H9 (cell line): Measurements from ENCODE around the gene RAB35. TPM values are rescaled to one million over a fixed set of nuclear protein-coding genes. Genes with fewer than 3 reads are reported as not detected.
A peak's percentile ranks its signal among the peaks of the same experiment; 100 is the strongest.

Experiments used
- DNase-seq: peaks from one replicate; pipeline ENCODE4 v3.0.0-alpha.2; 2017
- H2AFZ ChIP-seq: one replicate; pipeline ENCODE4 v1.6.1; 2013; ENCODE audit warnings: mild to moderate bottlenecking, low read length, control low read depth, moderate library complexity
- H2AK5ac ChIP-seq: 2 replicates; pipeline ENCODE4 v1.6.1; 2013; ENCODE audit warnings: low read length, control low read depth, mixed read lengths; ENCODE audit not compliant: insufficient read length
- H2BK120ac ChIP-seq: one replicate; pipeline ENCODE4 v1.6.1; 2013; ENCODE audit warnings: low read depth, mild to moderate bottlenecking, low read length, control low read depth, inconsistent platforms; ENCODE audit not compliant: poor library complexity, severe bottlenecking
- H2BK12ac ChIP-seq: 2 replicates; pipeline ENCODE4 v1.6.1; 2013; ENCODE audit warnings: low read length, control low read depth, mixed read lengths, low read depth; ENCODE audit not compliant: insufficient read length
- H2BK15ac ChIP-seq: 2 replicates; pipeline ENCODE4 v1.6.1; 2013; ENCODE audit warnings: low read depth, low read length, control low read depth
- H2BK20ac ChIP-seq: one replicate; pipeline ENCODE4 v1.6.1; 2013; ENCODE audit warnings: low read depth, mild to moderate bottlenecking, low read length, control low read depth, inconsistent platforms; ENCODE audit not compliant: poor library complexity, severe bottlenecking
- H2BK5ac ChIP-seq: 2 replicates; pipeline ENCODE4 v1.6.1; 2013; ENCODE audit warnings: low read length, control low read depth, mixed read lengths; ENCODE audit not compliant: insufficient read length
- H3K14ac ChIP-seq: 2 replicates; pipeline ENCODE4 v1.6.1; 2013; ENCODE audit warnings: low read length, control low read depth; ENCODE audit not compliant: insufficient read depth
- H3K18ac ChIP-seq: 2 replicates; pipeline ENCODE4 v1.6.1; 2013; ENCODE audit warnings: low read depth, mild to moderate bottlenecking, mixed read lengths, low read length, control low read depth; ENCODE audit not compliant: insufficient read length
- H3K23ac ChIP-seq: 2 replicates; pipeline ENCODE4 v1.6.1; 2013; ENCODE audit warnings: low read length, control low read depth, mixed read lengths, low read depth; ENCODE audit not compliant: insufficient read length
- H3K23me2 ChIP-seq: 2 replicates; pipeline ENCODE4 v1.6.1; 2013; ENCODE audit warnings: low read depth, mild to moderate bottlenecking, mixed read lengths, low read length, control low read depth; ENCODE audit not compliant: insufficient read length, poor library complexity, severe bottlenecking
- H3K27ac ChIP-seq: 2 replicates; pipeline ENCODE4 v1.5.1; 2013; ENCODE audit warnings: low read length, control low read depth, mixed read lengths, low read depth; ENCODE audit not compliant: insufficient read length
- H3K27me3 ChIP-seq: 2 replicates; pipeline ENCODE4 v1.6.1; 2013; ENCODE audit warnings: low read length, control low read depth, inconsistent platforms; ENCODE audit not compliant: insufficient read depth
- H3K4ac ChIP-seq: 2 replicates; pipeline ENCODE4 v1.6.1; 2013; ENCODE audit warnings: low read depth, mild to moderate bottlenecking, control low read depth, inconsistent platforms, low read length, moderate library complexity
- H3K4me1 ChIP-seq: 2 replicates; pipeline ENCODE4 v1.6.1; 2013; ENCODE audit warnings: low read length, control low read depth, inconsistent platforms; ENCODE audit not compliant: insufficient read depth
- H3K4me2 ChIP-seq: 2 replicates; pipeline ENCODE4 v1.6.1; 2013; ENCODE audit warnings: low read length, control low read depth, mixed read lengths; ENCODE audit not compliant: insufficient read length, insufficient read depth
- H3K56ac ChIP-seq: 2 replicates; pipeline ENCODE4 v1.6.1; 2013; ENCODE audit warnings: low read depth, mild to moderate bottlenecking, mixed read lengths, low read length, control low read depth; ENCODE audit not compliant: insufficient read length
- H3K79me1 ChIP-seq: 2 replicates; pipeline ENCODE4 v1.6.1; 2013; ENCODE audit warnings: low read depth, mild to moderate bottlenecking, moderate library complexity, low read length, control low read depth, inconsistent platforms; ENCODE audit not compliant: insufficient read depth, poor library complexity, severe bottlenecking
- H3K79me2 ChIP-seq: 2 replicates; pipeline ENCODE4 v1.6.1; 2013; ENCODE audit warnings: low read length, control low read depth, inconsistent platforms; ENCODE audit not compliant: insufficient read depth
- H3K9ac ChIP-seq: 2 replicates; pipeline ENCODE4 v1.6.1; 2013; ENCODE audit warnings: low read length, control low read depth, mixed read lengths; ENCODE audit not compliant: insufficient read length; ENCODE audit errors: extremely low read depth
- H3K9me3 ChIP-seq: one replicate; pipeline ENCODE4 v1.6.1; 2013; ENCODE audit warnings: low read depth, low read length, inconsistent platforms; ENCODE audit not compliant: control insufficient read depth
- H3T11ph ChIP-seq: one replicate; pipeline ENCODE4 v1.6.1; 2013; ENCODE audit warnings: mild to moderate bottlenecking, low read length, control low read depth, inconsistent platforms
- H4K20me1 ChIP-seq: one replicate; pipeline ENCODE4 v1.6.1; 2013; ENCODE audit not compliant: control insufficient read depth, insufficient read length, insufficient read depth
- H4K5ac ChIP-seq: 2 replicates; pipeline ENCODE4 v1.6.1; 2013; ENCODE audit warnings: low read depth, mild to moderate bottlenecking, mixed read lengths, low read length, control low read depth; ENCODE audit not compliant: insufficient read length
- H4K8ac ChIP-seq: replicated peaks from 2 replicates; pipeline ENCODE4 v1.6.1; 2013; ENCODE audit warnings: low read length, control low read depth, mixed read lengths, low read depth; ENCODE audit not compliant: insufficient read length
- H4K91ac ChIP-seq: 2 replicates; pipeline ENCODE4 v1.6.1; 2013; ENCODE audit warnings: low read depth, mild to moderate bottlenecking, moderate library complexity, mixed read lengths, low read length, control low read depth; ENCODE audit not compliant: insufficient read length
- H3K27ac Mint-ChIP-seq, 3 experiments: 2 replicates in 2 of 3; 3 replicates in 1 of 3; pipeline ENCODE4 v1.8.0; 2020 to 2021; ENCODE audit warnings: mixed read lengths in 3 of 3, mild to moderate bottlenecking in 1 of 3, moderate library complexity in 1 of 3
- H3K27me3 Mint-ChIP-seq: 2 replicates; pipeline ENCODE4 v1.8.0; 2021; ENCODE audit warnings: low read depth, mild to moderate bottlenecking, moderate library complexity, mixed read lengths
- H3K36me3 Mint-ChIP-seq, 3 experiments: 2 replicates in 2 of 3; 3 replicates in 1 of 3; pipeline ENCODE4 v1.8.0; 2020 to 2021; ENCODE audit warnings: low read depth in 3 of 3, mixed read lengths in 3 of 3; ENCODE audit not compliant: insufficient read depth in 1 of 3
- H3K4me1 Mint-ChIP-seq, 2 experiments: 2 replicates each; pipeline ENCODE4 v1.8.0; 2020; ENCODE audit warnings: mixed read lengths in 2 of 2
- H3K4me3 Mint-ChIP-seq, 2 experiments: 2 replicates in 1 of 2; 3 replicates in 1 of 2; pipeline ENCODE4 v1.8.0; 2020 to 2021; ENCODE audit warnings: mild to moderate bottlenecking in 2 of 2, mixed read lengths in 2 of 2, moderate library complexity in 1 of 2
- H3K9me3 Mint-ChIP-seq, 2 experiments: 2 replicates in 1 of 2; 3 replicates in 1 of 2; pipeline ENCODE4 v1.8.0; 2020; ENCODE audit warnings: mild to moderate bottlenecking in 2 of 2, mixed read lengths in 2 of 2, moderate library complexity in 1 of 2
- whole genome bisulfite sequencing: extraction: QIAGEN DNeasy Blood & Tissue Kit; methylation state at CpG from one replicate; pipeline ENCODE4 v1.1.7; 2013; ENCODE audit warnings: missing lambda C conversion rate, low lambda C conversion rate, mixed read lengths; ENCODE audit not compliant: insufficient read length; ENCODE audit errors: extremely low coverage; 5-methylcytosine and 5-hydroxymethylcytosine counted together
- total RNA-seq: library from RNA; stranded (reverse); gene quantifications from 2 replicates; pipeline ENCODE4 v1.2.1, GENCODE V29; 2021
- TF ChIP-seq, protein P1 (sequence below): fragments of 200-600 bp; sonication (generic); conservative IDR thresholded peaks from 3 replicates; pipeline ENCODE4 v1.8.0; 2021; ENCODE audit warnings: antibody characterized with exemption, mild to moderate bottlenecking

RAB35 gene
- total RNA-seq, 1 experiment from 2014 or later: 60.0 TPM

DNA sequence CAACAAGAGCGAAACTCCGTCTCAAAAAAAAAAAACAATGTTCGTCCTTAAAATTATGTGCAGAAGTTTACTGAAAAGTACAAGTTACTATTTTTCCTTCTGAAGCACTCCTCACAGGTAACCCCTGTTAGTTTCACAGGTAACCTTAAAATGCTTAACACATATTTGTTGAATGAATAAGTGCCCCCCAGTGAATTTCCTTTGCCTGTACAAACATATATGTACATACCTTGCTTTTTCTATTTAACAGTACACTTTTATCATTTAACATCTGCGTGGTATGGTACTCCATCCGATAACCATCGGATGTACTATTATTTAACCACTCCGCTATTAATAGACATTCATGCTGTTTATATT is 1.4 kb upstream of the RAB35 start:
- no peaks in the 10 kb centered on the region for H3K9me3 ChIP-seq

More for the DNA sequence above, 1.4 kb upstream of the RAB35 start:
- no peak overlapping the region for H3K14ac ChIP-seq
- Mint-ChIP-seq H3K4me1 (peaks cover 24 to 26% of the 10 kb centered on the region in 2 experiments), H3K27me3 (no peaks in the 10 kb centered on the region; the same call in 1 of the 2 replicates), H3K4me3 (peak overlapping the region; percentile 84 to 96), H3K27ac (peak overlapping the region; percentile 47 to 97 (median 57); a peak in 5 of 7 replicates), H3K36me3 (peaks cover 10 to 29% (median 16%) of the 10 kb centered on the region in 3 experiments), H3K9me3 (no peaks in the 10 kb centered on the region; a peak in 1 of 5 replicates)
- H3K23me2 ChIP-seq: peaks cover 10% of the 10 kb centered on the region
- H3K27me3 ChIP-seq: no peaks in the 10 kb centered on the region
- no peak for DNase-seq
- H2BK20ac ChIP-seq: no peak overlapping the region
- peak overlapping the region; percentile 82 for H3K4me2 ChIP-seq
- no peak overlapping the region for H4K5ac ChIP-seq
- no peak overlapping the region for H3K4ac ChIP-seq
- no peak overlapping the region for H3K9ac ChIP-seq
- H3K79me1 ChIP-seq: peaks cover 2% of the 10 kb centered on the region
- H4K91ac ChIP-seq: no peak overlapping the region
- H2AFZ ChIP-seq: no peak overlapping the region
- no peak overlapping the region for H3K23ac ChIP-seq
- no peak overlapping the region for H3K56ac ChIP-seq
- H2AK5ac ChIP-seq: no peak overlapping the region
- peaks cover 3% of the 10 kb centered on the region for H4K20me1 ChIP-seq
- H3K4me1 ChIP-seq: peaks cover 6% of the 10 kb centered on the region
- peaks cover 19% of the 10 kb centered on the region; the same call in 1 of the 2 replicates for H3K79me2 ChIP-seq
- no peak overlapping the region for H3K27ac ChIP-seq
- H2BK5ac ChIP-seq: no peak overlapping the region
- H3T11ph ChIP-seq: no peak overlapping the region
- no peak overlapping the region for H2BK12ac ChIP-seq
- H2BK15ac ChIP-seq: no peak overlapping the region
- TF ChIP-seq, protein P1, sequence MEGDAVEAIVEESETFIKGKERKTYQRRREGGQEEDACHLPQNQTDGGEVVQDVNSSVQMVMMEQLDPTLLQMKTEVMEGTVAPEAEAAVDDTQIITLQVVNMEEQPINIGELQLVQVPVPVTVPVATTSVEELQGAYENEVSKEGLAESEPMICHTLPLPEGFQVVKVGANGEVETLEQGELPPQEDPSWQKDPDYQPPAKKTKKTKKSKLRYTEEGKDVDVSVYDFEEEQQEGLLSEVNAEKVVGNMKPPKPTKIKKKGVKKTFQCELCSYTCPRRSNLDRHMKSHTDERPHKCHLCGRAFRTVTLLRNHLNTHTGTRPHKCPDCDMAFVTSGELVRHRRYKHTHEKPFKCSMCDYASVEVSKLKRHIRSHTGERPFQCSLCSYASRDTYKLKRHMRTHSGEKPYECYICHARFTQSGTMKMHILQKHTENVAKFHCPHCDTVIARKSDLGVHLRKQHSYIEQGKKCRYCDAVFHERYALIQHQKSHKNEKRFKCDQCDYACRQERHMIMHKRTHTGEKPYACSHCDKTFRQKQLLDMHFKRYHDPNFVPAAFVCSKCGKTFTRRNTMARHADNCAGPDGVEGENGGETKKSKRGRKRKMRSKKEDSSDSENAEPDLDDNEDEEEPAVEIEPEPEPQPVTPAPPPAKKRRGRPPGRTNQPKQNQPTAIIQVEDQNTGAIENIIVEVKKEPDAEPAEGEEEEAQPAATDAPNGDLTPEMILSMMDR: no peak
- no peak overlapping the region for H3K18ac ChIP-seq
- no CpG with 5 or more reads among the region's 7 CpGs for WGBS
- no peak overlapping the region for H4K8ac ChIP-seq
- H2BK120ac ChIP-seq: no peak overlapping the region
